ENCODE results near the gene HOOK2. TPM values are rescaled to one million over a fixed set of nuclear protein-coding genes. Genes with fewer than 3 reads are reported as not detected.
A peak's percentile ranks its signal among the peaks of the same experiment; 100 is the strongest.

HOOK2 gene
- total and polyA plus RNA-seq, 9 of the 15 experiments (the other 6 are each of a cell fraction or from before 2014, with no cell fraction given): 1.3 to 17.2 (median 9.9) TPM

- H3K9me1 ChIP-seq (ENCODE audit: control insufficient read depth, insufficient read depth, low read length): peaks cover 3% of the 10 kb centered on the region
- in situ Hi-C loops (cut with MboI) (no loop called here), intact Hi-C loops (cut with micrococcal nuclease) (loop anchor here (1.0 kb wide), 1 partner anchor 10 kb away; no protein-coding TSS in a partner anchor)
- DNase-seq (ENCODE audit: extremely low read depth in 1 of 4, low spot score in 3 of 4) (no peak), ATAC-seq (no peak; the same call in 2 of the 3 replicates), FAIRE-seq (peak; percentile 6)
- peak overlapping the region; percentile 78 for H2AFZ ChIP-seq (ENCODE audit: low read depth, low read length)
- peak overlapping the region; percentile 87 for H3K27ac ChIP-seq (ENCODE audit: extremely low read depth, low read depth, low read length)
- peak overlapping the region; percentile 89 for H3K9ac ChIP-seq (ENCODE audit: insufficient read depth in 1 of 2, low read depth in 2 of 2, low read length in 2 of 2)
- peaks cover 10 to 43% of the 10 kb centered on the region in 2 experiments; a peak in 3 of 5 replicates for H3K4me1 ChIP-seq (replicated peaks in 1 of 2; ENCODE audit: control insufficient read depth in 2 of 2, insufficient read depth in 2 of 2, low read length in 2 of 2)
- 2% methylated on average over 7 of the region's 7 CpGs for WGBS (ENCODE audit: insufficient coverage, low coverage, missing lambda C conversion rate)
- no TSS peak for BruUV-seq (replicated peaks)
- H4K20me1 ChIP-seq (replicated peaks; ENCODE audit: control insufficient read depth, insufficient read depth, low read length): peaks cover 17% of the 10 kb centered on the region; the same call in 1 of the 2 replicates
- peaks cover 32% of the 10 kb centered on the region for H3K36me3 ChIP-seq (ENCODE audit: control insufficient read depth, insufficient read depth, low read length)
- no peaks in the 10 kb centered on the region for H3K27me3 ChIP-seq (ENCODE audit: control insufficient read depth in 2 of 2, insufficient read depth in 2 of 2, low read length in 2 of 2)
- H3K79me2 ChIP-seq (ENCODE audit: control insufficient read depth, insufficient read depth, low read length): peaks cover 60% of the 10 kb centered on the region
- no peaks in the 10 kb centered on the region for H3K9me3 ChIP-seq (replicated peaks; ENCODE audit: control insufficient read depth, insufficient read depth, low read depth, low read length)
- H3K4me3 ChIP-seq: peak overlapping the region; percentile 82
- peak overlapping the region; percentile 91 for H3K4me2 ChIP-seq (ENCODE audit: insufficient read depth, low read length)
- ChIA-PET CTCF (ENCODE audit: low intra/inter-chr PET ratio) (no interaction called here), POLR2A (interaction anchor here (0.6 to 4.4 kb wide), 16 partner anchors 10 to 1185 kb away, joined by 3 to 50 read pairs (median 4); partner anchors contain the start of genes DHPS, GCDH, GET3 and JUNB)
- TF ChIP-seq RBM25 (IDR thresholded peaks at IDR 0.05; ENCODE audit: low read depth, low read length, severe bottlenecking) (peak; percentile 88), ZNF175 (CRISPR knock-in tag; IDR thresholded peaks at IDR 0.05; ENCODE audit: low read depth) (no peak), BHLHE40 (IDR thresholded peaks at IDR 0.05; ENCODE audit: low read length) (peak; percentile 12; the same call in 1 of the 2 replicates), BCOR (IDR thresholded peaks at IDR 0.05) (peak; percentile 71), CTCF (IDR thresholded peaks at IDR 0.05 in 2 of 3, conservative IDR thresholded peaks at IDR 0.05 in 1 of 3; ENCODE audit: insufficient read depth in 2 of 3, low read depth in 1 of 3, low read length in 3 of 3) (no peak), MCM5 (IDR thresholded peaks at IDR 0.05; ENCODE audit: low read depth) (no peak), MAFG (tag; conservative IDR thresholded peaks at IDR 0.05) (no peak), ZNF395 (CRISPR knock-in tag; IDR thresholded peaks at IDR 0.05) (0 out of 2 replicates have a peak, but pooled peaks have one; percentile 5), L3MBTL2 (IDR thresholded peaks at IDR 0.05) (no peak), ZNF592 (IDR thresholded peaks at IDR 0.05) (0 out of 2 replicates have a peak, but pooled peaks have one; percentile 10), ZNF124 (CRISPR knock-in tag; IDR thresholded peaks at IDR 0.05) (no peak), ZNF311 (CRISPR knock-in tag; IDR thresholded peaks at IDR 0.05) (no peak), NR2C1 (IDR thresholded peaks at IDR 0.05) (no peak), NR2C1 (tag; IDR thresholded peaks at IDR 0.05) (no peak), FOXP1 (CRISPR knock-in tag; IDR thresholded peaks at IDR 0.05) (peak; percentile 66; the same call in 1 of the 2 replicates), TFAP4 (CRISPR knock-in tag; IDR thresholded peaks at IDR 0.05; ENCODE audit: borderline replicate concordance) (no peak)
These were observed 52.0 kb downstream of the HOOK2 start for GRCh38 chr19:12723381-12723640.
